HG03135 (cell line): Measurements from ENCODE around the gene ZNF45.
"Not testable (repeated sequence)": the region's sequence is repeated elsewhere in the genome, so short reads cannot be mapped to it uniquely, and the experiment has no call there.

Experiments used
- ATAC-seq: cut with Tn5 transposase; IDR thresholded peaks from one replicate; pipeline ENCODE4 v1.9.1; 2021; ENCODE audit warnings: mild to moderate bottlenecking, moderate library complexity; ENCODE audit not compliant: unreplicated experiment

ZNF45 gene

DNA sequence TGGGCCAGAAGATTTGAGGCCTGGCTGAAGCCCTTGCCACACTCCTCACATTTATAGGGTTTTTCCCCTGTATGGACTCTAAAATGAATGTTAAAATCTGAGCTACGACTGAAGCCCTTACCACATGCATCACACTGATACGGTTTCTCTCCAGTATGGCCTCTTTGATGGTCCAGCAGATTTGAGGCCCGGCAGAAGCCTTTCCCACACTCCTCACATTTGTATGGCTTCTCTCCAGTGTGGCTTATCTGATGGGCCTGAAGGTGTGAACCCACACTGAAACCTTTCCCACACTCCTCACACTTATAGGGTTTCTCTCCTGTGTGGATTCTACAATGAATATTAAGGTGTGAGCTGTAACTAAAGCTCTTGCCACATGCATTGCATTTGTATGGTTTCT is 21.0 kb downstream of the ZNF45 start:
- ATAC-seq: no peak

DNA sequence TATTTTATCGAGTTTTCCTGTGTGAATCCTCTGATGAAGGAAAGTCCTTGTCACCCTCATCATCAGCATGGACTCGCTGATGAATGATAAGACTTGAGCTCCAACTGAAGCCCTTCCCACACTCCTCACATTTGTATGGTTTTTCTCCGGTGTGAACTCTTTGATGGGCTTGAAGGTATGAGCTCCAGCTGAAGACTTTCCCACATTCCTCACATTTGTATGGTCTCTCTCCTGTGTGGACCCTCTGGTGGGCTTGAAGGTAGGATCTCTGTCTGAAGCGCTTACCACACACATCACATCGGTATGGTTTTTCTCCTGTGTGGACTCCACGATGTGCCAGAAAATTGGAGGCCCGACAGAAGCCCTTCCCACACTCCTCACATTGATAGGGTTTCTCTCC is 21.7 kb downstream of the ZNF45 start:
- no peak for ATAC-seq

DNA sequence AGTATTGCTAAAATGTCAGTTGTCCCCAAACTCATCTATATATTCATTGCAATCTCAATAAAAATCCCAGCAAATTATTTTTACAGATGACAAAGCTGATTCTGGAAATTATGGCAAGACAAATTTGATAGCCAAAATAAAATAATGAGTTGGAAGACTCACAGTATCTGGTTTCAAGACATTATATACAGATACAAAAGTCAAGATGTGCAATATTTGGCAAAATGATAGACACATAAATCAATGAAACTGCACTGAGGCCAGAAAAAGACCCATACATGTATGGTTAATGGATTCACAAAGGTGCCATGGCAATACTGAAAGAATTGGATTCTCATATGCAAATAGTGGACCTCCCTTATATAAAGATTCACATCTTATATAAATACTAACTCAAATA is 24.2 kb downstream of the ZNF45 start:
- no peak for ATAC-seq

DNA sequence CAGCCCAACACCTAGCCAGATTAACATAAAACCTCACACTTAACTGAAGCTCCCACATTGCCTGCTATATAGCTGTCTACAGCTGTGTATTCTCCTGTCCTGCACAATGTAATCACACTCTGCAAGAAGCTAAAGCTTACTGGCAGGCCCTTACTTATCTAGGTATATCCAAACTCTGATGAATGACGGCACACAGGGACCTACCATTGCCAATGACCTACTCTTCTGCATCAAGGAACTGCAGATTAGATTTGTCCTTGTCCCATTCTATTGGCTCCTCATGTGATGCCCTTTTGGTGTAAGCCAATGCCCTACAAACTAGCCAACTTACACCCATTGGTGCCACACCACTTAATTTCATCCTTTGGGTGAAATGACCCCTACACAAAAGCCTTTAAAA is 26.4 kb downstream of the ZNF45 start:
- no peak for ATAC-seq

DNA sequence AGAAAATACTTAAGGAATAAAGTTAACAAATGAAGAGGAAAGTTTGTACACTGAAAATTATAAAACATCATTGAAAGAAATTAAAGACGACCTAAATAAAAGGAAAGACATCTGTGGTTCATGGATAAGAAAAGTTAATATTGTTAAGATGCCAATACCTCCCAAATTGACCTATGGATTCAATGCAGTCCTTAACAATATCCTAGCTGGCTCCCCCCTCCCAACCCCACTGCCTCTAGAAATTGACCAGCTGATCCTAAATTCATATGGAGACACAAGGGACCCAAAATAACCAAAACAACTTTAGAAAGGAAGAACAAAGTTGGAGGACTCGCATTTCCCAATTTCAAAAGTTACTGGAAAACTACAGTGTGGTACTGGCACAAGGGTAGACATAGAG is 28.3 kb downstream of the ZNF45 start:
- ATAC-seq: no peak

DNA sequence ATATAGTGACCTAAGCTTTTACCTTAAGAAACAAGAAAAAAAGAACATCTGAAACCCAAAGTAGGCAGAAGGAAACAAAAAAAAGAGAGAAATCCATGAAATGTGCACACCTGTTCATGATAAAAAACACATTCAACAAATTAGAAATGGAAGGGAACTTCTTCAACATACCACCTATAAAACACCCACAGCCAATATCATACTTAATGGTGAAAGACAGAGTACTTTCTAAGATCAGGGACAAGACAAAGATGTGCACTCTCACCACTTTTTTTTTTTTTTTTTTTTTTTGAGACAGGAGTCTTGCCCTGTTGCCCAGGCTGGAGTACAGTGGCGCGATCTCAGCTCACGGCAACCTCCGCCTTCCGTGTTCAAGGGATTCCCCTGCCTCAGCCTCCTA is 29.2 kb downstream of the ZNF45 start:
- no peak for ATAC-seq

DNA sequence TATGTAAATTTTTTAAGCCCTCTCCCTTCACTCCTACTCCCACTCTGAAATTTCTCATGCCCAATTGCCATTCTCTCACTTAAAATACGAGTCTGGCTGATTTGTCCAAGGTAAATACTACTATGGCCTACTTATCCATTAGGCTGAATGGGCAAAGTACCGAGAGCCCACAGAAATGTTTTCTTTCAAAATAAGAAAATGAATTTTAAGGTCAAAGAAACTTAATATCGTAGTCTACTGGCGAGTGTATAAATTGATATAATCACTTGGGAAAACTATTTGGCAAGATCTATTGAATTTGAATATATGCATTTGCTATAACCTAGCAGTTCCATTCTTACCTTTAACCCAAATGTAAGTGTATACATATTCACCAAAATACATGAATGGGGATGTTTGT is 32.7 kb downstream of the ZNF45 start:
- no peak for ATAC-seq

DNA sequence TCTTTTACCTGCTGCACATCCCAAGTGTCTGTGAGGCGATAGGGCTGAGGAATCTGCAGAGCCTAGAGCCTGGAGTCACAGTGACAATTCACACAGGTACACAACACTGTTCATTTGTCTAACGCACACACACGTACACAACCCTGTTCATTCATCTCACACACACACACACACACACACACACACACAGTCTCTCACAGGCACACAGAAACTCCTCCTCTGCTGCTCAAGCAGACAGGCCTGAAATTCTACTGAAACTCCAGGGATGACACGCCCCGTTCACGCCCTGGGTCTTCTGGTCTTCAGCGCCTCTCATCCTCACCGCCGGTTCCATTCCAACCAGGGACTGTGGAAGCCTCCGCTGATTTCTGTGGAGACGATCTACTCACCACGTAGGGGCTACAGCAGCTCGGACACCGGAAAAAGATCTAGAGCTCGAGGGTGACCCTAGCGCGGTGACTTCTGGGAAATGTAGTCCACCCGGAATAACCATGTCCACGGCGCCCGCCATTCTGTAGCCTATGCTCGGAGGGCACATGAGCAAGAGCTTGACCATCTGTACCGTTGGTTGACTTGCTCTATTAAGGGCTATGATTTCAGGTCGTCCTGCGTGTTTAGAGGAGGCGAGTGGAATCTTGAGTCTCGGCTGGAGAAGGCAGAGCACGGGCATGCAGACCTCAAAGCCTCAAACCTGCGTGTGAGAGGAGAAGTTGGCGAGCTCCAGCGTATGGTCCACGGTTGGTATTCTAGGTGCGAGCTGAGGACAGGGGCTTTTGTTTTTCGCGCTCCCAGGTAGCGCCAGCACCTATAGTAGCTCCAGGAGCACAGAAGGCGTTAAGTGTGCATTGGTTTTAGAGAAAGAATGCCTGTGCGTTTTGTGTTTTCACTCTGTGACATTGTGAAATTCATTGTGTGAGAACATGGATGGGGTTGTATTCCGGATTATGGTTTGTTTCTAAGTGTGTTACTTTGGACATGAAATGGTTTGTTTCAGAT is 33.4 kb downstream of the ZNF45 start:
- peak; percentile 86 for ATAC-seq

DNA sequence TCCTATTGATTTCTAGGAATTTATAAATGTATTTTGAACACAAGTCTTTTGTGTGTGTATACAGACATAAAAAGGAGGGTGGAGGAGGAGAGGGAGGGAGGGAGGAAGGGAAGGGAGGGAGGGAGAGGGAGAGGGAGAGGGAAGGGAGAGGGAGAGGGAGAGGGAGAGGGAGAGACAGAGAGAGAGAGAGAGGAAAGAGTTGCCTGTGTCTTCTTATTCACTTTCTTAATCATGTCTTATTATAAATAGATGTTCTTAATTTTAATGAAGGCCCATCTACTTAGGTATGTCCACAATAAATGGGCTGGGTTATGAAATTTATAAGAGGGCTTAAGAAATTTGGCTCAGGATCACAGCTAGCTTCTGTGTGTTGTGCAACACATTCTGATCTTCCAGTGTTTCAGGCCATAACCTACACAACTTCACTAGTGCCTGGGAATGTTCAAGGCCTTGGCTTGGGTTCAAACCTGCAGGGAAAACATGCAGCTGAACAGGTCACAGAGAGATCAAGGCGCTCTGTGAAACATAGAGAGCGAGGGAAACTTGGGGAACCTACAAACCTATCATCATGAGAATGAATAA is 39.3 kb downstream of the ZNF45 start:
- ATAC-seq: no peak

DNA sequence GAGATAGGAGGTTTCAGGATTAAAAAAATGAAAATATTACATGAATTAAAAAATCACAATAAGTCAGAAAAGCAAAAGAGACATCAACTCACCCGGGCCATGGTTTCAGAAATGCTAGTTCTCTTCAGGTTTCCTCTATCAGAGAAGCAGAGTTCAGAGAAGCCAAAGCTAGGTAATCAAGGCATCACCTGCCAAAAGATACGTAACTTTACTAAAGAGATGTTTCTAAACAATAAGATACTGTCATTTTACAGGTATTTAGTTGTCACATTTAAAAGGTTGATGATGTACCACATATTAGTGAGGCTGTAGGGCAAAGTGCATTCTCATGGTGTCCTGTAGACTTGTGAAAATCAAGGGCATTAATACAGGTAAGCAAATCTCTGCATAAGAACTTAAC is 51.2 kb downstream of the ZNF45 start, which contains the start of gene ZNF404:
ZNF404 (minus strand) TSS at position 101 of the 400 bp plus-strand sequence.
- no peak for ATAC-seq

DNA sequence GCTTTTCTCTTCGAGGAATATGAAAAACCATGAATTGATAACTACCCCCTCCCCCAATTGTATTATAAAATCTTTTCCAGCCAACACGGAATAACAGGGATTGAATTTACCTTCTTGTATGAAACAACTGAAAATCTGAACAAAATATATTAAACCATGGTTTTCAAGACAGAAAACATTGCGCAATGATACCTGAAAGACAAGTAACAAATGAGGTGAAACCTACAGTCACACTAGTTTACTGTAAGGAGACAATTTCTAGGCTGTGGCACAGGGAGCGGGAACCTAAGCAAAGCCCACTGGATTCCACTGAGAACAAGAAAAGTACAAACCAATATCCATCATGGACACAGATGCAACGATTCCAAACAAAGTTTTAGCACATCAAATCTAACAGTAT is 54.6 kb downstream of the ZNF45 start:
- ATAC-seq: no peak

DNA sequence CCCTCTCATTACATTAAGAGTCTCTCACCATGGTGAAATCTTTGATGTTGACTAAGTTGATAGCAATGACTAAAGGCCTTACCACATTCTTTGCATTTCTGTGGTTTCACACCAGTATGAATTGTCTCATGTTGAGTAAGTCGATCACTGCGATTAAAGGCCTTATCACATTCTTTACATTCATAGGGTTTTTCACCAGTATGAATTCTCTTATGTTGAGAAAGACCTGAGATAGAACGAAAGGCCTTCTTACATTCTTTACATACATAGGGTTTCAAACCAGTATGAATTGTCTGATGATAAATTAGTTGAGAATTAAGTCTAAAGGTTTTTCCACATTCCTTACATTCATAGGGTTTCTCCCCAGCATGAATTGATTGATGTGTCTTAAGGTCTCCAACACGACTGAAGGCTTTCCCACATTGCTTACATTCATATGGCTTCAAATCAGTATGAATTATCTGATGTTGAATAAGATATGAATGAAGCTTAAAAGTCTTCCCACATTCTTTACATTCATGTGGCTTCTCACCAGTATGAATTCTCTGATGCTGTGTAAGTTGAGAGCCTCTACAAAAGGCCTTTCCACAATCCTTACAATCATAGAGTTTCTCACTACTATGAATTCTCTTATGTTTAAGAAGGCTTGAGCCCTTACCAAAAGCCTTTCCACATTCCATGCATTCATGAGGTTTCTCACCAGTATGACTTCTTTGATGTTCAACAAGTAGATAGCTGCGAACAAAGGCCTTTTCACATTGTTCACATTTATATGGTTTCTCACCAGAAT is 62.3 kb downstream of the ZNF45 start:
- ATAC-seq: no peak

DNA sequence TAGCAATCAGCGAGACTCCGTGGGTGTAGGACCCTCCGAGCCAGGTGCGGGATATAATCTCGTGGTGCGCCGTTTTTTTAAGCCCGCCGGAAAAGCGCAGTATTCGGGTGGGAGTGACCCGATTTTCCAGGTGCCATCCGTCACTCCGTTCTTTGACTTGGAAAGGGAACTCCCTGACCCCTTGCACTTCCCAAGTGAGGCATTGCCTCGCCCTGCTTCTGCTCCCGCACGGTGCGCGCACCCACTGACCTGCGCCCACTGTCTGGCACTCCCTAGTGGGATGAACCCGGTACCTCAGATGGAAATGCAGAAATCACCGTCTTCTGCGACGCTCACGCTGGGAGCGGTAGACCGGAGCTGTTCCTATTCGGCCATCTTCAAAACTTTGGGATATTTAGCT is 68.2 kb downstream of the ZNF45 start:
- ATAC-seq: not testable (repeated sequence)
